K562 (cell line): ENCODE results near the gene MKNK1. TPM values are rescaled to one million over a fixed set of nuclear protein-coding genes. Genes with fewer than 3 reads are reported as not detected.
A peak's percentile ranks its signal among the peaks of the same experiment; 100 is the strongest.

Source experiments
- ATAC-seq: fragments of 200-7000 bp; cut with Tn5 transposase; 3 replicates; pipeline ENCODE4 v1.9.1; 2020; ENCODE audit warnings: moderate library complexity
- BruUV-seq: library from RNA; stranded (reverse); fragments of 400-500 nt; replicated peaks from 2 replicates; lab custom pipeline; 2021; lab: Mats Ljungman, UMichigan
- CTCF ChIA-PET: fragments of 300-600 bp; formaldehyde crosslinking; extraction: SDS; loops from one replicate; lab custom pipeline; 2021; ENCODE audit warnings: low intra/inter-chr PET ratio; lab: Yijun Ruan, JAX
- POLR2A ChIA-PET: fragments of 300-600, 350-650 bp; sonication (Branson Sonifier 250); formaldehyde crosslinking; extraction: SDS; loops from one replicate; lab custom pipeline; 2021; ENCODE audit warnings: antibody characterized with exemption, inconsistent platforms; lab: Yijun Ruan, JAX
- DNase-seq, 4 experiments: peaks; one replicate each; pipeline versions ENCODE4 v3.0.0 to v3.0.0-alpha.2; 2011 to 2018; ENCODE audit warnings: low spot score in 3 of 4, mixed read lengths in 3 of 4; ENCODE audit errors: extremely low read depth in 1 of 4
- FAIRE-seq: peaks from 2 replicates; lab custom pipeline; 2011; peaks lifted over from hg19 to GRCh38; lab: Jason Lieb, UNC
- H2AFZ ChIP-seq: 2 replicates; pipeline ENCODE4 v1.6.0; 2011; ENCODE audit warnings: low read depth, low read length, control low read depth, inconsistent platforms
- H3K27ac ChIP-seq: fragments of 200-600 bp; 3 replicates; pipeline ENCODE4 v1.8.0; 2011; ENCODE audit warnings: low read depth, mild to moderate bottlenecking, control low read depth, inconsistent platforms, low read length, moderate library complexity, mixed read lengths; ENCODE audit errors: extremely low read depth
- H3K27me3 ChIP-seq, 2 experiments: fragments of 300-600 bp in 1 of 2; 2 replicates in 1 of 2; 3 replicates in 1 of 2; pipeline versions ENCODE4 v1.6.0 to v1.8.0; 2011; ENCODE audit warnings: inconsistent platforms in 2 of 2, low read length in 2 of 2, mild to moderate bottlenecking in 1 of 2, mixed read lengths in 1 of 2, moderate library complexity in 1 of 2; ENCODE audit not compliant: control insufficient read depth in 2 of 2, insufficient read depth in 2 of 2
- H3K36me3 ChIP-seq: fragments of 300-600 bp; 3 replicates; pipeline ENCODE4 v1.8.0; 2011; ENCODE audit warnings: mild to moderate bottlenecking, low read length, inconsistent platforms; ENCODE audit not compliant: control insufficient read depth, insufficient read depth
- H3K4me1 ChIP-seq, 2 experiments: fragments of 200-600 bp in 1 of 2; replicated peaks in 1 of 2; 2 replicates in 1 of 2; 3 replicates in 1 of 2; pipeline versions ENCODE4 v1.5.1 to v1.8.0; 2011; ENCODE audit warnings: inconsistent platforms in 2 of 2, low read length in 2 of 2, mild to moderate bottlenecking in 1 of 2, mixed read lengths in 1 of 2, moderate library complexity in 1 of 2; ENCODE audit not compliant: control insufficient read depth in 2 of 2, insufficient read depth in 2 of 2
- H3K4me2 ChIP-seq: 2 replicates; pipeline ENCODE4 v1.6.1; 2011; ENCODE audit warnings: low read length, control low read depth, inconsistent platforms, mixed read lengths; ENCODE audit not compliant: insufficient read depth
- H3K4me3 ChIP-seq: fragments of 200-600 bp; sonication (generic), shearing (Covaris generic); 2 replicates; pipeline ENCODE4 v1.5.1; 2016; ENCODE audit warnings: control low read depth, inconsistent platforms
- H3K79me2 ChIP-seq: fragments of 200-600 bp; 3 replicates; pipeline ENCODE4 v1.8.0; 2011; ENCODE audit warnings: low read length, inconsistent platforms; ENCODE audit not compliant: control insufficient read depth, insufficient read depth
- H3K9ac ChIP-seq, 2 experiments: 2 replicates each; pipeline versions ENCODE4 v1.6.0 to v1.6.1; 2011; ENCODE audit warnings: low read depth in 2 of 2, low read length in 2 of 2, control low read depth in 1 of 2, inconsistent platforms in 1 of 2, mild to moderate bottlenecking in 1 of 2, mixed read lengths in 1 of 2; ENCODE audit not compliant: insufficient read depth in 1 of 2
- H3K9me1 ChIP-seq: one replicate; pipeline ENCODE4 v1.6.0; 2011; ENCODE audit warnings: inconsistent platforms, mild to moderate bottlenecking, low read length, moderate library complexity; ENCODE audit not compliant: control insufficient read depth, insufficient read depth
- H3K9me3 ChIP-seq: replicated peaks from 2 replicates; pipeline ENCODE4 v1.5.1; 2011; ENCODE audit warnings: low read depth, low read length, inconsistent platforms; ENCODE audit not compliant: control insufficient read depth, insufficient read depth
- H4K20me1 ChIP-seq: replicated peaks from 2 replicates; pipeline ENCODE4 v1.6.1; 2011; ENCODE audit warnings: low read length, inconsistent platforms, mixed read lengths; ENCODE audit not compliant: control insufficient read depth, insufficient read depth
- MEIS2 ChIP-seq: fragments of 450-650 bp; IDR thresholded peaks from 2 replicates; pipeline ENCODE4 v1.6.1; 2014; ENCODE audit warnings: mild to moderate bottlenecking; ENCODE audit not compliant: partially characterized antibody
- NFXL1 ChIP-seq: fragments of 450-650 bp; formaldehyde crosslinking; IDR thresholded peaks from 2 replicates; pipeline ENCODE4 v1.4.0; 2021; ENCODE audit warnings: mild to moderate bottlenecking
- POLR2G ChIP-seq: fragments of 200-400 bp; formaldehyde crosslinking; IDR thresholded peaks from 2 replicates; pipeline ENCODE4 v1.6.1; 2017; ENCODE audit warnings: low read depth, mild to moderate bottlenecking, antibody characterized with exemption, low read length, moderate library complexity
- SMAD2 ChIP-seq: fragments of 150-350 bp; IDR thresholded peaks from 2 replicates; pipeline ENCODE4 v1.6.1; 2014; ENCODE audit warnings: low read depth, mild to moderate bottlenecking, low read length
- ZBTB33 ChIP-seq: sonication (generic); formaldehyde crosslinking; IDR thresholded peaks from 2 replicates; pipeline ENCODE4 v1.8.1; 2023; ENCODE audit warnings: mild to moderate bottlenecking, missing genetic modification reagents
- ZFP30 ChIP-seq: fragments of 250-450 bp; sonication (Bioruptor Pico); IDR thresholded peaks from 2 replicates; pipeline ENCODE4 v1.8.0; 2022; ENCODE audit warnings: moderate library complexity, mild to moderate bottlenecking, inconsistent platforms, borderline replicate concordance
- ZNF212 ChIP-seq: fragments of 450-650 bp; formaldehyde crosslinking; IDR thresholded peaks from 2 replicates; pipeline ENCODE4 v1.4.0; 2020; ENCODE audit warnings: mild to moderate bottlenecking
- whole genome bisulfite sequencing: fragments of 100-300 bp; shearing (Covaris generic); methylation state at CpG from one replicate; pipeline ENCODE4 v1.1.6; 2016; ENCODE audit warnings: low coverage, mixed read lengths; ENCODE audit not compliant: insufficient coverage; ENCODE audit errors: missing lambda C conversion rate; 5-methylcytosine and 5-hydroxymethylcytosine counted together
- in situ Hi-C: fragments of 300-500 bp; cut with MboI; formaldehyde crosslinking; loops from 4 replicates; pipeline ENCODE4 v1.15.0; 2018; ENCODE audit warnings: inconsistent platforms, mixed read lengths
- intact Hi-C: fragments of 100-400 bp; cut with micrococcal nuclease; formaldehyde crosslinking; loops from 2 replicates; pipeline ENCODE4 v1.14.2; 2022
- polyA plus RNA-seq, 8 experiments: library from polyadenylated mRNA; depleted of rRNA in 4 of 8; stranded (reverse) in 5 of 8; unstranded in 3 of 8; fragments of >200 nt; fragmentation: Nextera tagmentation in 2 of 8; fragmentation: Illumina TruSeq in 1 of 8; extraction: Ambion mirVana in 2 of 8; extraction: Trizol in 1 of 8; gene quantifications; 2 replicates each; pipeline versions ENCODE4 v1.2.1 to v1.2.3, GENCODE V29; 2011 to 2014; ENCODE audit warnings: inconsistent platforms in 1 of 8, missing spikeins in 1 of 8
- total RNA-seq, 7 experiments: library from RNA; depleted of rRNA in 6 of 7; stranded (reverse); fragments of >200 nt in 6 of 7; fragmentation: Illumina TruSeq in 2 of 7; extraction: Trizol in 2 of 7; gene quantifications; 2 replicates each; pipeline versions ENCODE4 v1.2.1 to v1.2.3, GENCODE V29; 2011 to 2021; ENCODE audit warnings: low replicate concordance in 1 of 7

MKNK1 gene
- total and polyA plus RNA-seq, 9 of the 15 experiments (the other 6 are each of a cell fraction or from before 2014, with no cell fraction given): 27.7 to 51.3 (median 43.7) TPM

DNA sequence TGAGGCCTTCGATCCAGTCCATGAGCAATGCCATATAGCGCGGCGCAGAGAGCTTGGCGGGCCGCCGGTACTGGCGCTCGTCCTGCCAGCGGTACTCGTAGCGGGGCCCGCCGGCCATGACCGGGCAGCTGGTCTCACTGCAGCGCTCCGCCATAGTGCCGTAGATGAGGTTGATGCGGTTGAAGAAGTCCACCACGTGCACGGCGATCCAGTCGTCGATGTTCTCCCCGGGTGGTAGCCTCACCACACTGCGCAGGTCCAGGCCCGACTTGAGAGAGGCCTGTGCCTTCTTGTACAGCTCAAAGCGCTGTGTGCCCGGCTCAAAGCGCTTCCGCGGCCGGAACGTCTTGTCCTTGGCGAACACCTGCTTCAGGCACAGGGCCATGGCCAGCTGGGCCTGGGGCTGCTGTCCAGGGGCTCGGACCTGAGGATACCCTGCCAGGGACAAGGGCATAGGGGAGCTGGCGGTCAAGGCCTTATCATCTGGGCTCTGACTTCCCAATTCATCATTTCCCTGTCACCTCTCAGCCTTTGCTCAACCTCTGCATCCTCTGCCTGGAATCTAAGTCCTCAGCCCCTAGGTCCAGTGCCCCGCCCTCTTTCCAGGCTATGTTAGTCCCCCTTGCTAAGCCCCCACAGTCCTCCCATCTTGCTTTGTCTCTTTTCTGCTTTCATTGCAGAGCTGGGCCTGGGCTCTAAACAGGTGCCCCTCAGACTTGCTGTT is 9.0 kb upstream of the MKNK1 start:
- H2AFZ ChIP-seq: no peak overlapping the region
- DNase-seq: no peak
- 0 out of 2 replicates have a peak, but pooled peaks have one; percentile 15 for TF ChIP-seq POLR2G
- TF ChIP-seq SMAD2: no peak
- no peak for TF ChIP-seq ZFP30 (CRISPR knock-in tag)
- TF ChIP-seq MEIS2: peak; percentile 26
- no peak for TF ChIP-seq NFXL1 (CRISPR knock-in tag)
- no peak for TF ChIP-seq ZNF212 (CRISPR knock-in tag)
- TF ChIP-seq ZBTB33 (CRISPR knock-in tag): peak; percentile 94
- TF ChIP-seq, all 486 proteins: peak for 3
- Histone ChIP-seq H3K9me1 (peaks cover 3% of the 10 kb centered on the region), H3K4me3 (no peak overlapping the region), H3K27me3 (no peaks in the 10 kb centered on the region), H3K36me3 (peaks cover 4% of the 10 kb centered on the region; the same call in 1 of the 3 replicates), H3K4me2 (no peak overlapping the region), H3K27ac (no peak overlapping the region), H3K4me1 (peaks cover 20 to 45% of the 10 kb centered on the region in 2 experiments), H3K9ac (no peak overlapping the region), H4K20me1 (peaks cover 3% of the 10 kb centered on the region), H3K79me2 (peaks cover 4% of the 10 kb centered on the region; the same call in 2 of the 3 replicates), H3K9me3 (no peaks in the 10 kb centered on the region)
- ATAC-seq (no peak), FAIRE-seq (no peak)
- WGBS: 95% methylated on average over 34 of the region's 38 CpGs
- ChIA-PET CTCF (no interaction called here), POLR2A (interaction anchor here (0.6 to 1.5 kb wide), 4 partner anchors 8 to 601 kb away, joined by 3 to 9 read pairs (median 4); no protein-coding TSS in a partner anchor)
- intact Hi-C loops: no loop called here
- BruUV-seq: no TSS peak
- in situ Hi-C loops: no loop called here
